ENCODE measurements around the gene ARHGAP22.

DNA sequence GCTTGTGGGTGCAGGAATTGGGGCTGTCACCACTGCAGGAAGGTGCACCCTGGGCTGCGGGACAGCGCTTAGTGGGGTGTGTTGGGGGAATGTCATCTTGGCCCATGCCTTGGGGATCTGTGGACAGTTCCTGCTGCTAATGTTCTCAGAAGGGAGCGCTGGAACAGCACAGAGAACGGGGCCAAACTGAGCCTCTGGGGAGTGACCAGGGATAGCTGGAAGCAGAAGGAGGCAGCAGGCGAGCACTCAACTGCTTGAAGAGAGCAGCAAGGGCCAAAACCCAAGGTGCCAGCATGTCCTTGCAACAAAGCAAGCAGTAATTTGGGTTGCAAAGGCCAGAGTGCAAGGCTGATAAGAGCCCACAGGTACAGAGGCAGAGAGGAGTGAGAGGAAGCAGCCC, 48.5 kb upstream of the ARHGAP22 start:
- no peak for TF ChIP-seq EZH2 (IDR thresholded peaks at IDR 0.05; ENCODE audit: borderline replicate concordance, low read length)
- TF ChIP-seq, protein P1, sequence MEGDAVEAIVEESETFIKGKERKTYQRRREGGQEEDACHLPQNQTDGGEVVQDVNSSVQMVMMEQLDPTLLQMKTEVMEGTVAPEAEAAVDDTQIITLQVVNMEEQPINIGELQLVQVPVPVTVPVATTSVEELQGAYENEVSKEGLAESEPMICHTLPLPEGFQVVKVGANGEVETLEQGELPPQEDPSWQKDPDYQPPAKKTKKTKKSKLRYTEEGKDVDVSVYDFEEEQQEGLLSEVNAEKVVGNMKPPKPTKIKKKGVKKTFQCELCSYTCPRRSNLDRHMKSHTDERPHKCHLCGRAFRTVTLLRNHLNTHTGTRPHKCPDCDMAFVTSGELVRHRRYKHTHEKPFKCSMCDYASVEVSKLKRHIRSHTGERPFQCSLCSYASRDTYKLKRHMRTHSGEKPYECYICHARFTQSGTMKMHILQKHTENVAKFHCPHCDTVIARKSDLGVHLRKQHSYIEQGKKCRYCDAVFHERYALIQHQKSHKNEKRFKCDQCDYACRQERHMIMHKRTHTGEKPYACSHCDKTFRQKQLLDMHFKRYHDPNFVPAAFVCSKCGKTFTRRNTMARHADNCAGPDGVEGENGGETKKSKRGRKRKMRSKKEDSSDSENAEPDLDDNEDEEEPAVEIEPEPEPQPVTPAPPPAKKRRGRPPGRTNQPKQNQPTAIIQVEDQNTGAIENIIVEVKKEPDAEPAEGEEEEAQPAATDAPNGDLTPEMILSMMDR (conservative IDR thresholded peaks at IDR 0.05 in 1 of 2, IDR thresholded peaks at IDR 0.05 in 1 of 2; ENCODE audit: extremely low read depth in 1 of 2, insufficient read depth in 1 of 2, low read depth in 1 of 2, low read length in 2 of 2): no peak
